DOHH2 (cell line): ENCODE results near the gene SLC4A1.

Source experiments
- H3F3A ChIP-seq: fragments of 200-600 bp; sonication (generic), shearing (Covaris generic); 2 replicates; pipeline ENCODE4 v1.6.0; 2016; ENCODE audit warnings: antibody characterized with exemption, mild to moderate bottlenecking; ENCODE audit not compliant: control insufficient read depth, insufficient read depth
- H3K27ac ChIP-seq: fragments of 200-600 bp; sonication (generic); 2 replicates; pipeline ENCODE4 v1.5.1; 2014; ENCODE audit warnings: low read depth, mild to moderate bottlenecking, low read length, moderate library complexity
- H3K27me3 ChIP-seq: fragments of 200-600 bp; sonication (generic); 2 replicates; pipeline ENCODE4 v1.6.1; 2014; ENCODE audit warnings: mild to moderate bottlenecking, low read length, mixed read lengths; ENCODE audit not compliant: control insufficient read depth
- H3K36me3 ChIP-seq: fragments of 200-600 bp; sonication (generic); 2 replicates; pipeline ENCODE4 v1.6.1; 2014; ENCODE audit warnings: mild to moderate bottlenecking, low read length, moderate library complexity, mixed read lengths; ENCODE audit not compliant: control insufficient read depth
- H3K4me1 ChIP-seq: fragments of 200-600 bp; sonication (generic); 2 replicates; pipeline ENCODE4 v1.6.1; 2014; ENCODE audit warnings: mild to moderate bottlenecking, low read length, mixed read lengths; ENCODE audit not compliant: control insufficient read depth
- H3K4me2 ChIP-seq: fragments of 200-600 bp; sonication (generic); 2 replicates; pipeline ENCODE4 v1.6.0; 2014; ENCODE audit warnings: mild to moderate bottlenecking, low read length, moderate library complexity
- H3K4me3 ChIP-seq: fragments of 200-600 bp; sonication (generic); 2 replicates; pipeline ENCODE4 v1.5.1; 2014; ENCODE audit warnings: mild to moderate bottlenecking, low read length, mixed read lengths
- H3K79me2 ChIP-seq: fragments of 200-600 bp; sonication (generic); 2 replicates; pipeline ENCODE4 v1.6.1; 2014; ENCODE audit warnings: mild to moderate bottlenecking, low read length, mixed read lengths; ENCODE audit not compliant: control insufficient read depth
- H3K9me2 ChIP-seq: fragments of 200-600 bp; sonication (generic); replicated peaks from 2 replicates; pipeline ENCODE4 v1.6.1; 2014; ENCODE audit warnings: mild to moderate bottlenecking, low read length, mixed read lengths; ENCODE audit not compliant: control insufficient read depth
- H3K9me3 ChIP-seq: fragments of 200-600 bp; sonication (generic); 2 replicates; pipeline ENCODE4 v1.6.1; 2014; ENCODE audit warnings: antibody characterized with exemption, low read length, mixed read lengths; ENCODE audit not compliant: control insufficient read depth, insufficient read depth
- H4K20me1 ChIP-seq: fragments of 200-600 bp; sonication (generic); 2 replicates; pipeline ENCODE4 v1.6.0; 2014; ENCODE audit warnings: low read depth, mild to moderate bottlenecking, antibody characterized with exemption, low read length, moderate library complexity; ENCODE audit not compliant: control insufficient read depth, insufficient read depth
- EZH2phosphoT487 ChIP-seq: fragments of 200-600 bp; sonication (generic); IDR thresholded peaks from 2 replicates; pipeline ENCODE4 v1.6.1; 2017; ENCODE audit warnings: borderline replicate concordance, mild to moderate bottlenecking, antibody characterized with exemption, low read length, moderate library complexity, mixed read lengths
- TF ChIP-seq, protein P1 (sequence below): fragments of 200-600 bp; sonication (generic); IDR thresholded peaks from one replicate; pipeline ENCODE4 v1.5.1; 2014; ENCODE audit warnings: antibody characterized with exemption, mild to moderate bottlenecking, low read depth, low read length; ENCODE audit not compliant: poor library complexity, severe bottlenecking

Gene SLC4A1

DNA sequence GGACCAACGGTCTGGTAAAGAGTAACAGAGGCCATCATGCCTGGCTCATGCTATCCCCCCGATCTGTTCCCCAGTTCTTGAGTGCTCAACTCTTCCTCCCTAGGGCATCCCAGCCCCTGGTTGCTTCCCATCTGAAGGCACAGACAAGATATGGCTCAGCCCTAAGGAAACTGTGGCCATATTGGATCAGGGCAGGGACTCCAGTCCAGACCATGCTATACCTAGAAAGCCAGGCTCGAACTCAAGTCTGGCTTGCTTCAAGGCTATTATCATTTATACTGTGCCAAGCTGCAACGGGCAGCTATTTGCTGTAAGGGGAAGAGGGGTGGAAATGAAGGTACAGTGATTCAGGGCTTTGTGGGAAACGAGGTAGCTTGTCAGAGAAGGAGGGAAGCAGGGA, 51.2 kb downstream of the SLC4A1 start:
- Histone ChIP-seq H3K4me3 (peak overlapping the region; percentile 96), H3K4me1 (peaks cover 57% of the 10 kb centered on the region), H3F3A (peaks cover 20% of the 10 kb centered on the region), H3K9me3 (no peaks in the 10 kb centered on the region), H4K20me1 (no peaks in the 10 kb centered on the region), H3K79me2 (peaks cover 60% of the 10 kb centered on the region), H3K36me3 (peaks cover 64% of the 10 kb centered on the region), H3K4me2 (peak overlapping the region; percentile 80), H3K27ac (peak overlapping the region; percentile 82), H3K27me3 (no peaks in the 10 kb centered on the region), H3K9me2 (no peaks in the 10 kb centered on the region)
- TF ChIP-seq, protein P1, sequence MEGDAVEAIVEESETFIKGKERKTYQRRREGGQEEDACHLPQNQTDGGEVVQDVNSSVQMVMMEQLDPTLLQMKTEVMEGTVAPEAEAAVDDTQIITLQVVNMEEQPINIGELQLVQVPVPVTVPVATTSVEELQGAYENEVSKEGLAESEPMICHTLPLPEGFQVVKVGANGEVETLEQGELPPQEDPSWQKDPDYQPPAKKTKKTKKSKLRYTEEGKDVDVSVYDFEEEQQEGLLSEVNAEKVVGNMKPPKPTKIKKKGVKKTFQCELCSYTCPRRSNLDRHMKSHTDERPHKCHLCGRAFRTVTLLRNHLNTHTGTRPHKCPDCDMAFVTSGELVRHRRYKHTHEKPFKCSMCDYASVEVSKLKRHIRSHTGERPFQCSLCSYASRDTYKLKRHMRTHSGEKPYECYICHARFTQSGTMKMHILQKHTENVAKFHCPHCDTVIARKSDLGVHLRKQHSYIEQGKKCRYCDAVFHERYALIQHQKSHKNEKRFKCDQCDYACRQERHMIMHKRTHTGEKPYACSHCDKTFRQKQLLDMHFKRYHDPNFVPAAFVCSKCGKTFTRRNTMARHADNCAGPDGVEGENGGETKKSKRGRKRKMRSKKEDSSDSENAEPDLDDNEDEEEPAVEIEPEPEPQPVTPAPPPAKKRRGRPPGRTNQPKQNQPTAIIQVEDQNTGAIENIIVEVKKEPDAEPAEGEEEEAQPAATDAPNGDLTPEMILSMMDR: no peak
- TF ChIP-seq EZH2phosphoT487: no peak

DNA sequence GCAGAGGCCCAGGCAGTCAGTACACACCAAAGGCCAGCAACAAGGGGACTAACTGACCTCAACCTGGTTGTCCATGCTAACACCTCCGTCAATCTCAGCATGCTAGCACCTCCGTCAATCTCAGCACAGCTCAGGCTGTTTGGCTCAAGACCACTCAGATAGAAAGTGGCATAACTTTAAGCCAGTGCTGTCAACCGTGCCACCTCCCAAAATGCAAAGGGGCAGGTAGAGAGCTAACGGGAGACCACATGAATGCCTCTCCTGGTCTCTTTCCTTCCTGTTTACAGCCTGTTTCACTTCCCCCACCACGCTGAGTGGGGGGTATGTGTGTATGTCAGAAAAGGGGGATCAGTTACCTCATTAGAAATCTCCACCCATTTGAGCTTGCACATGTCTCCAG, 51.8 kb downstream of the SLC4A1 start:
- peaks cover 69% of the 10 kb centered on the region for H3K36me3 ChIP-seq
- H3K4me2 ChIP-seq: peak overlapping the region; percentile 80
- H3K4me3 ChIP-seq: peak overlapping the region; percentile 96

DNA sequence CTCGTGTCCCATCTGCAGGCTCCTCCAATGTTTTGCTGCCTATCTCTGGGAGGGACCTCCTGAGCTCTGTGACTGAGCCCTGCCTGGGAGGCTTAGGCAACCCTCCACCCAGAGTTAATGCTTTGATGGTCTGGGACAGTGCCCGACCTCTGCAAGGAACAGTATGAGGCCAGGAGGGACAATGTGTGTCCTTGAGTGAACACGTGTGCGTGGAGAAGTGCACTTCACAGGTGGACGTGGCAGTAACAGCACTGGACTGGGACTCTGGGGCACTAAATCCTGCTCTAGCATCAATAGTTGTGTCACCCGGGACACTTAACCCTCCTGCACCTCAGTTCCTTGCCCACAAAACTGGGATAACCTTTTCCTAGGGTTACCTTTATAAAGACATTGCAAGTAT, 53.0 kb downstream of the SLC4A1 start:
- no peaks in the 10 kb centered on the region for H3K9me2 ChIP-seq
- H3F3A ChIP-seq: peaks cover 26% of the 10 kb centered on the region
- peaks cover 73% of the 10 kb centered on the region for H3K4me1 ChIP-seq
- H3K9me3 ChIP-seq: no peaks in the 10 kb centered on the region
- no peak overlapping the region for H3K4me3 ChIP-seq
- peak overlapping the region; percentile 3; the same call in 1 of the 2 replicates for H3K27ac ChIP-seq
- H3K4me2 ChIP-seq: peak overlapping the region; percentile 80; the same call in 1 of the 2 replicates
- H4K20me1 ChIP-seq: no peaks in the 10 kb centered on the region
- H3K27me3 ChIP-seq: no peaks in the 10 kb centered on the region
- no peak for TF ChIP-seq EZH2phosphoT487
- TF ChIP-seq, protein P1: no peak
- H3K36me3 ChIP-seq: peaks cover 80% of the 10 kb centered on the region
- peaks cover 47% of the 10 kb centered on the region for H3K79me2 ChIP-seq

More for the DNA sequence above, 51.8 kb downstream of the SLC4A1 start:
- H3K27ac ChIP-seq: peak overlapping the region; percentile 82
- TF ChIP-seq, protein P1: no peak
- TF ChIP-seq EZH2phosphoT487: no peak
- H3K9me2 ChIP-seq: no peaks in the 10 kb centered on the region
- peaks cover 60% of the 10 kb centered on the region for H3K4me1 ChIP-seq
- H3K27me3 ChIP-seq: no peaks in the 10 kb centered on the region
- peaks cover 22% of the 10 kb centered on the region for H3F3A ChIP-seq
- H3K9me3 ChIP-seq: no peaks in the 10 kb centered on the region
- H4K20me1 ChIP-seq: no peaks in the 10 kb centered on the region
- peaks cover 55% of the 10 kb centered on the region for H3K79me2 ChIP-seq
